ENCODE data around the gene COG5. TPM values are rescaled to one million over a fixed set of nuclear protein-coding genes. Genes with fewer than 3 reads are reported as not detected.

The COG5 gene
- total RNA-seq, 1 experiment from 2014 or later: 20.2 TPM

DNA sequence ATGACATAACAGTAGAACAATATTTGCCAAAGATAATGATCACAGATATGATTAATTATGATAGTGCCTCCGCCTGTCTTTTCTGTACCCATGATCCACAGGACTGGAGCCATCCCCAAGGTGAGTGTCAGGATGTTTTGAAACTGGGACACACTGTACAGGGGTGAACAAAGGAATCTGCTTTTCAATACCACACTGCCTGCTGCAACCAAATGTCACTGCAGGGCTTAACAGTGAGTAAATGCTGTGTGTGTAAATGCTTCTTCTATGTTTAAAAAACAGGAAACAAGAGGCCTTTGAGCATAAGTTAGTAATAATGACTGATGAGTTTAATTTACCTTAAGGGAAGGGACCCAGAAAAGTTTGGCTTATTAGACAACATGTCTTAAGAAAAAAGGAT is 329.7 kb downstream of the COG5 start:
- TF ChIP-seq, protein P1, sequence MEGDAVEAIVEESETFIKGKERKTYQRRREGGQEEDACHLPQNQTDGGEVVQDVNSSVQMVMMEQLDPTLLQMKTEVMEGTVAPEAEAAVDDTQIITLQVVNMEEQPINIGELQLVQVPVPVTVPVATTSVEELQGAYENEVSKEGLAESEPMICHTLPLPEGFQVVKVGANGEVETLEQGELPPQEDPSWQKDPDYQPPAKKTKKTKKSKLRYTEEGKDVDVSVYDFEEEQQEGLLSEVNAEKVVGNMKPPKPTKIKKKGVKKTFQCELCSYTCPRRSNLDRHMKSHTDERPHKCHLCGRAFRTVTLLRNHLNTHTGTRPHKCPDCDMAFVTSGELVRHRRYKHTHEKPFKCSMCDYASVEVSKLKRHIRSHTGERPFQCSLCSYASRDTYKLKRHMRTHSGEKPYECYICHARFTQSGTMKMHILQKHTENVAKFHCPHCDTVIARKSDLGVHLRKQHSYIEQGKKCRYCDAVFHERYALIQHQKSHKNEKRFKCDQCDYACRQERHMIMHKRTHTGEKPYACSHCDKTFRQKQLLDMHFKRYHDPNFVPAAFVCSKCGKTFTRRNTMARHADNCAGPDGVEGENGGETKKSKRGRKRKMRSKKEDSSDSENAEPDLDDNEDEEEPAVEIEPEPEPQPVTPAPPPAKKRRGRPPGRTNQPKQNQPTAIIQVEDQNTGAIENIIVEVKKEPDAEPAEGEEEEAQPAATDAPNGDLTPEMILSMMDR (conservative IDR thresholded peaks at IDR 0.05): no peak
- no peak overlapping the region; a peak in 1 of 7 replicates for H3K27ac Mint-ChIP-seq
- no peak overlapping the region for H2AK5ac ChIP-seq (ENCODE audit: insufficient read length, low read length)

More for the DNA sequence above, 329.7 kb downstream of the COG5 start:
- H3K79me2 ChIP-seq (ENCODE audit: insufficient read depth, low read length): no peaks in the 10 kb centered on the region
- DNase-seq: no peak
- H4K20me1 ChIP-seq (ENCODE audit: control insufficient read depth, insufficient read depth, insufficient read length): no peaks in the 10 kb centered on the region
- no peak overlapping the region for H3K18ac ChIP-seq (ENCODE audit: insufficient read length, low read depth, low read length)
- Mint-ChIP-seq H3K9me3 (no peaks in the 10 kb centered on the region), H3K36me3 (ENCODE audit: insufficient read depth in 1 of 3, low read depth in 3 of 3) (peaks cover 0 to 15% (median 0%) of the 10 kb centered on the region in 3 experiments; a peak in 1 of 7 replicates), H3K27me3 (ENCODE audit: low read depth) (no peaks in the 10 kb centered on the region), H3K4me3 (no peak overlapping the region), H3K4me1 (peaks cover 15 to 16% of the 10 kb centered on the region in 2 experiments)
- H3K23ac ChIP-seq (ENCODE audit: insufficient read length, low read depth, low read length): no peak overlapping the region
- H3T11ph ChIP-seq (ENCODE audit: low read length): no peak overlapping the region
- H2BK120ac ChIP-seq (ENCODE audit: low read depth, low read length, poor library complexity, severe bottlenecking): no peak overlapping the region
- no peaks in the 10 kb centered on the region for H3K79me1 ChIP-seq (ENCODE audit: insufficient read depth, low read depth, low read length, poor library complexity, severe bottlenecking)
- H3K23me2 ChIP-seq (ENCODE audit: insufficient read length, low read depth, low read length, poor library complexity, severe bottlenecking): no peaks in the 10 kb centered on the region
- no peak overlapping the region for H4K8ac ChIP-seq (replicated peaks; ENCODE audit: insufficient read length, low read depth, low read length)
- peaks cover 5% of the 10 kb centered on the region; the same call in 1 of the 2 replicates for H3K4me1 ChIP-seq (ENCODE audit: insufficient read depth, low read length)
- no peak overlapping the region for H3K4me2 ChIP-seq (ENCODE audit: insufficient read depth, insufficient read length, low read length)
- H3K56ac ChIP-seq (ENCODE audit: insufficient read length, low read depth, low read length): no peak overlapping the region
- no peak overlapping the region for H4K91ac ChIP-seq (ENCODE audit: insufficient read length, low read depth, low read length)
- no CpG with 5 or more reads among the region's 1 CpG for WGBS (ENCODE audit: extremely low coverage, insufficient read length, low lambda C conversion rate)
- H4K5ac ChIP-seq (ENCODE audit: insufficient read length, low read depth, low read length): no peak overlapping the region
- H2BK20ac ChIP-seq (ENCODE audit: low read depth, low read length, poor library complexity, severe bottlenecking): no peak overlapping the region
- H3K27me3 ChIP-seq (ENCODE audit: insufficient read depth, low read length): no peaks in the 10 kb centered on the region
- no peak overlapping the region for H3K4ac ChIP-seq (ENCODE audit: low read depth, low read length)
- H3K9me3 ChIP-seq (ENCODE audit: control insufficient read depth, low read depth, low read length): no peaks in the 10 kb centered on the region
- no peak overlapping the region for H2BK15ac ChIP-seq (ENCODE audit: low read depth, low read length)
- no peak overlapping the region for H3K9ac ChIP-seq (ENCODE audit: extremely low read depth, insufficient read length, low read length)
- no peak overlapping the region for H2BK12ac ChIP-seq (ENCODE audit: insufficient read length, low read depth, low read length)
- no peak overlapping the region for H2BK5ac ChIP-seq (ENCODE audit: insufficient read length, low read length)
- H3K27ac ChIP-seq (ENCODE audit: insufficient read length, low read depth, low read length): no peak overlapping the region
- H3K14ac ChIP-seq (ENCODE audit: insufficient read depth, low read length): no peak overlapping the region
- H2AFZ ChIP-seq (ENCODE audit: low read length): no peak overlapping the region

Measured in H9 (cell line).